ENCODE measurements around the gene C21orf58. TPM values are rescaled to one million over a fixed set of nuclear protein-coding genes. Genes with fewer than 3 reads are reported as not detected.

Gene C21orf58
- total and polyA plus RNA-seq, 2 experiments from 2014 or later, result 17.7 to 23.9 TPM

GRCh38 chr21:46352913-46353312 is 29.2 kb upstream of the C21orf58 start:
- Mint-ChIP-seq H3K4me3 (no peak overlapping the region), H3K36me3 (ENCODE audit: low read depth) (peaks cover 68% of the 10 kb centered on the region), H3K27ac (no peak overlapping the region), H3K4me1 (no peaks in the 10 kb centered on the region), H3K27me3 (ENCODE audit: insufficient read depth, low read depth, poor library complexity) (peaks cover 12% of the 10 kb centered on the region), H3K9me3 (no peaks in the 10 kb centered on the region)
- Histone ChIP-seq H3K4me1 (ENCODE audit: insufficient read depth) (no peaks in the 10 kb centered on the region), H3K36me3 (ENCODE audit: insufficient read depth) (peaks cover 26% of the 10 kb centered on the region), H4K20me1 (replicated peaks; ENCODE audit: insufficient read depth) (no peaks in the 10 kb centered on the region; the same call in none of the 2 replicates), H2AFZ (no peak overlapping the region), H3K4me2 (no peak overlapping the region), H3K79me2 (replicated peaks; ENCODE audit: insufficient read depth) (no peaks in the 10 kb centered on the region), H3K27me3 (ENCODE audit: insufficient read depth) (no peaks in the 10 kb centered on the region), H3F3A (replicated peaks; ENCODE audit: low read depth) (no peaks in the 10 kb centered on the region), H3K9me2 (ENCODE audit: insufficient read depth) (no peaks in the 10 kb centered on the region), H3K27ac (ENCODE audit: low read depth) (no peak overlapping the region), H3K4me3 (no peak overlapping the region)
- TF ChIP-seq REST (IDR thresholded peaks at IDR 0.05; ENCODE audit: unreplicated experiment) (no peak), NANOG (IDR thresholded peaks at IDR 0.05; ENCODE audit: borderline replicate concordance) (no peak), ETS1 (IDR thresholded peaks at IDR 0.05) (no peak), CTCF (conservative IDR thresholded peaks at IDR 0.05; ENCODE audit: low read depth in 2 of 2) (no peak), JUNB (IDR thresholded peaks at IDR 0.05; ENCODE audit: unreplicated experiment) (no peak), EZH2 (IDR thresholded peaks at IDR 0.05; ENCODE audit: low read depth, unreplicated experiment) (no peak), STAT1 (IDR thresholded peaks at IDR 0.05; ENCODE audit: unreplicated experiment) (no peak), ZNF462 (CRISPR knock-in tag; IDR thresholded peaks at IDR 0.05) (no peak), CREB1 (CRISPR knock-in tag; IDR thresholded peaks at IDR 0.05; ENCODE audit: low read depth) (no peak)
- ATAC-seq (no peak), DNase-seq (ENCODE audit: low spot score) (no peak)

Data from GM23338 (cell line).